Fibroblast of lung (primary cell): ENCODE data around the gene SDR39U1.
"Not testable (repeated sequence)": the region's sequence is repeated elsewhere in the genome, so short reads cannot be mapped to it uniquely, and the experiment has no call there.

Experiments
- EZH2 ChIP-seq: IDR thresholded peaks from 2 replicates; pipeline ENCODE4 v1.5.1; 2012; ENCODE audit warnings: low read length, control low read depth, mild to moderate bottlenecking; ENCODE audit errors: missing control alignments
- TF ChIP-seq, protein P1 (sequence below), 2 donors: IDR thresholded peaks in 1 of 2; conservative IDR thresholded peaks in 1 of 2; 1 replicate in 1 of 2; 2 replicates in 1 of 2; pipeline ENCODE4 v1.5.1; 2011 to 2012; ENCODE audit warnings: low read length in 2 of 2, control low read depth in 1 of 2, inconsistent platforms in 1 of 2, low read depth in 1 of 2, mild to moderate bottlenecking in 1 of 2

DNA sequence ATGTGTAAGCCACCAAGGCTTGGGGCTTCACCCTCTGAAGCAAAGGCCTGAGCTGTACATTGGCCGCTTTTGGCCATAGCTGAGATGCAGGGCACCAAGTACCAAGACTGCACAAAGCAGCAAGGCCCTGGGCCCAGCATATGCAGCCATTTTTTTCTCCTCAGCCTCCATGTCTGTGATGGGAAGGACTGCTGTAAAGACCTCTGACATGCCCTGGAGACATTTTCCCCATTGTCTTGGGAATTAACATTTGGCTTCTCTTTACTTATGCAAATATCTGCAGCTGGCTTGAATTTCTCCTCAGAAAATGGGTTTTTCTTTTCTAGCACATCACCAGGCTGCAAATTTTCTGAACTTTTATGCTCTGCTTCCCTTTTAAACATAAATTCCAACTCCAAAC, 37.4 kb upstream of the SDR39U1 start:
- TF ChIP-seq, protein P1, sequence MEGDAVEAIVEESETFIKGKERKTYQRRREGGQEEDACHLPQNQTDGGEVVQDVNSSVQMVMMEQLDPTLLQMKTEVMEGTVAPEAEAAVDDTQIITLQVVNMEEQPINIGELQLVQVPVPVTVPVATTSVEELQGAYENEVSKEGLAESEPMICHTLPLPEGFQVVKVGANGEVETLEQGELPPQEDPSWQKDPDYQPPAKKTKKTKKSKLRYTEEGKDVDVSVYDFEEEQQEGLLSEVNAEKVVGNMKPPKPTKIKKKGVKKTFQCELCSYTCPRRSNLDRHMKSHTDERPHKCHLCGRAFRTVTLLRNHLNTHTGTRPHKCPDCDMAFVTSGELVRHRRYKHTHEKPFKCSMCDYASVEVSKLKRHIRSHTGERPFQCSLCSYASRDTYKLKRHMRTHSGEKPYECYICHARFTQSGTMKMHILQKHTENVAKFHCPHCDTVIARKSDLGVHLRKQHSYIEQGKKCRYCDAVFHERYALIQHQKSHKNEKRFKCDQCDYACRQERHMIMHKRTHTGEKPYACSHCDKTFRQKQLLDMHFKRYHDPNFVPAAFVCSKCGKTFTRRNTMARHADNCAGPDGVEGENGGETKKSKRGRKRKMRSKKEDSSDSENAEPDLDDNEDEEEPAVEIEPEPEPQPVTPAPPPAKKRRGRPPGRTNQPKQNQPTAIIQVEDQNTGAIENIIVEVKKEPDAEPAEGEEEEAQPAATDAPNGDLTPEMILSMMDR (conservative IDR thresholded peaks at IDR 0.05 in 1 of 2, IDR thresholded peaks at IDR 0.05 in 1 of 2; ENCODE audit: low read depth in 1 of 2, low read length in 2 of 2), result not testable (repeated sequence)
- not testable (repeated sequence) for TF ChIP-seq EZH2
